ENCODE data around the gene CHMP3.
"Not testable (repeated sequence)": the region's sequence is repeated elsewhere in the genome, so short reads cannot be mapped to it uniquely, and the experiment has no call there.

Gene CHMP3

DNA sequence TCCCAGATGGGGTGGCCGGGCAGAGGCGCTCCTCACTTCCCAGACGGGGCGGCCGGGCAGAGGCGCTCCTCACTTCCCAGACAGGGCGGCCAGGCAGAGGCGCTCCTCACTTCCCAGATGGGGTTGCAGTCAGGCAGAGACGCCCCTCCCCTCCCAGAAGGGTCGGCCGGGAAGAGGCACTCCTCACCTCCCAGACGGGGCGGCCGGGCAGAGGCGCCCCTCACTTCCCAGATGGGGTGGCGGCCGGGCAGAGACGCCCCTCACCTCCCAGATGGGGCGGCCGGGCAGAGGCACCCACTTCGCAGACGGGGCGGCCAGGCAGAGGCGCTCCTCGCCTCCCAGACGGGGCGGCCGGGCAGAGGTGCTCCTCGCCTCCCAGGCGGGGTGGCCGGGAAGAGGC is 13.8 kb downstream of the CHMP3 start:
- not testable (repeated sequence) for DNase-seq (ENCODE audit: low read depth)

DNA sequence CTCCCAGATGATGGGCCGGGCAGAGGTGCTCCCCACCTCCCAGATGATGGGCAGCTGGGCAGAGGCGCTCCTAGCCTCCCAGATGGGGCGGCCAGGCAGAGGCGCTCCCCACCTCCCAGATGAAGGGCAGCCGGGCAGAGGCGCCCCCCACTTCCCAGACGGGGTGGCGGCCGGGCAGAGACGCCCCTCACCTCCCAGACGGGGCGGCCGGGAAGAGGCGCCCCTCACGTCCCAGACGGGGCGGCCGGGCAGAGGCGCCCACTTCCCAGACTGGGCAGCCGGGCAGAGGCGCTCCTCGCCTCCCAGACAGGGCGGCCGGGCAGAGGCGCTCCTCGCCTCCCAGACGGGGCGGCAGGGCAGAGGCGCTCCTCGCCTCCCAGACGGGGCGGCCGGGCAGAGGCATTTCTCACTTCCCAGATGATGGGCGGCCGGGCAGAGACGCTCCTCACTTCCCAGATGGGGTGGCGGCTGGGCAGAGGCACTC is 14.3 kb downstream of the CHMP3 start:
- DNase-seq (ENCODE audit: low read depth): not testable (repeated sequence)

DNA sequence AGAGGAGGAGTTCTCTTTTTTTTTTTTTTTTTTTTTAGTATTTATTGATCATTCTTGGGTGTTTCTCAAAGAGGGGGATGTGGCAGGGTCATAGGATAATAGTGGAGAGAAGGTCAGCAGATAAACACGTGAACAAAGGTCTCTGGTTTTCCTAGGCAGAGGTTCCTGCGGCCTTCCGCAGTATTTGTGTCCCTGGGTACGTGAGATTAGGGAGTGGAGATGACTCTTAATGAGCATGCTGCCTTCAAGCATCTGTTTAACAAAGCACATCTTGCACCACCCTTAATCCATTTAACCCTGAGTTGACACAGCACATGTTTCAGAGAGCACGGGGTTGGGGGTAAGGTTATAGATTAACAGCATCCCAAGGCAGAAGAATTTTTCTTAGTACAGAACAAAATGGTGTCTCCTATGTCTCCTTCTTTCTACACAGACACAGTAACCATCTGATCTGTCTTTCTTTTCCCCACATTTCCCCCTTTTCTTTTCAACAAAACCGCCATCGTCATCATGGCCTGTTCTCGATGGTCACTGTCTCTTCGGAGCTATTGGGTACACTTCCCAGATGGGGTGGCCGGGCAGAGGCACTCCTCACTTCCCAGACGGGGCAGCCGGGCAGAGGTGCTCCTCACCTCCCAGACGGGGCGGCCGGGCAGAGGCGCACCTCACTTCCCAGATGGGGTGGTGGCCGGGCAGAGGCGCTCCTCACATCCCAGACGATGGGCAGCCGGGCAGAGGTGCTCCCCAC is 14.9 kb downstream of the CHMP3 start:
- DNase-seq (ENCODE audit: low read depth): not testable (repeated sequence)

DNA sequence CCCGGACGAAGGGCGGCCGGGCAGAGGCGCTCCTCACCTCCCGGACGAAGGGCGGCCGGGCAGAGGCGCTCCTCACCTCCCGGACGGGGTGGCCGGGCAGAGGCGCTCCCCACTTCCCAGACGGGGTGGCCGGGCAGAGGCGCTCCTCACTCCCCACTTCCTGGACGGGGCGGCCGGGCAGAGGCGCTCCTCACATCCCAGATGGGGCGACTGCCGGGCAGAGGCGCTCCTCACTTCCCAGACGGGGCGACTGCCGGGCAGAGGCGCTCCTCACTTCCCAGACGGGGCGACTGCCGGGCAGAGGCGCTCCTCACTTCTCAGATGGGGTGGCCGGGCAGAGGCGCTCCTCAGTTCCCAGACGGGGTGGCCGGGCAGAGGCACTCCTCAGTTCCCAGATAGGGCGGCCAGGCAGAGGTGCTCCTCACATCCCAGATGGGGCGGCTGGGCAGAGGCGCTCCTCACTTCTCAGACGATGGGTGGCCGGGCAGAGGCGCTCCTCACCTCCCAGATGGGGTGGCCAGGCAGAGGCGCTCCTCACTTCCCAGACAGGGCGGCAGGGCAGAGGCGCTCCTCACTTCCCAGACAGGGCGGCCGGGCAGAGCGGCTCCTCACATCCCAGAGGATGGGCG is 17.8 kb downstream of the CHMP3 start:
- not testable (repeated sequence) for DNase-seq (ENCODE audit: low read depth)

DNA sequence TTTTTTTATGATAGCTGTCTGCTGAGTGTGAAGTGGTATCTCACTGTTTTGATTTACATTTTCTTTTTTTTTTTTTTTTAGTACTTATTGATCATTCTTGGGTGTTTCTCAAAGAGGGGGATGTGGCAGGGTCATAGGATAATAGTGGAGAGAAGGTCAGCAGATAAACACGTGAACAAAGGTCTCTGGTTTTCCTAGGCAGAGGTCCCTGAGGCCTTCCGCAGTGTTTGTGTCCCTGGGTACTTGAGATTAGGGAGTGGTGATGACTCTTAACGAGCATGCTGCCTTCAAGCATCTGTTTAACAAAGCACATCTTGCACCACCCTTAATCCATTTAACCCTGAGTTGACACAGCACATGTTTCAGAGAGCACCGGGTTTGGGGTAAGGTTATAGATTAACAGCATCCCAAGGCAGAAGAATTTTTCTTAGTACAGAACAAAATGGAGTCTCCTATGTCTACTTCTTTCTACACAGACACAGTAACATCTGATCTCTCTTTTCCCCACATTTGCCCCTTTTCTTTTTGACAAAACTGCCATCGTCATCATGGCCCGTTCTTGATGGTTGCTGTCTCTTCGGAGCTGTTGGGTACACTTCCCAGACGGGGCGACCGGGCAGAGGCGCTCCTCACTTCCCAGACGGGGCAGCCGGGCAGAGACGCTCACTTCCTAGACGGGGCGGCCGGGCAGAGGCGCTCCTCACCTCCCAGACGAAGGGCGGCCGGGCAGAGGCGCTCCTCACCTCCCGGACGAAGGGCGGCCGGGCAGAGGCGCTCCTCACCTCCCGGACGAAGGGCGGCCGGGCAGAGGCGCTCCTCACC is 18.8 kb downstream of the CHMP3 start:
- not testable (repeated sequence) for DNase-seq (ENCODE audit: low read depth)

DNA sequence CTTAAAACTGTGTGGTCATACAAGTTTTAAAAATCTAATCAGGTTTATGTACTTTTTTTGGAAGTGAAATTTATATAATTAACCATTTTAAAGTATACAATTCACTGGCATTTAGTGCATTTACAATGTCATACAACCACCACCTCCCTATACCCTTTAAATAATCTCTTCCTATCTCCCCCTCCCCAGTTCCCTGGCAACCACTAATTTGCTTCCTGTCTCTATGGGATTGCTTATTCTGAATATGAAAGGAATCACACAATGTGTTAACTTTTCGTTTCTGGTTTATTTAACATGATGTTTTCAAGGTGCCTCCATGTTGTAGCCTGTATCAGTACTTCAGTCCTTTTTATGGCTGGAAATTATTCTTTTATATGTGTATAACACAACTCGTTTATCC is 19.4 kb downstream of the CHMP3 start:
- DNase-seq (ENCODE audit: low read depth): no peak

DNA sequence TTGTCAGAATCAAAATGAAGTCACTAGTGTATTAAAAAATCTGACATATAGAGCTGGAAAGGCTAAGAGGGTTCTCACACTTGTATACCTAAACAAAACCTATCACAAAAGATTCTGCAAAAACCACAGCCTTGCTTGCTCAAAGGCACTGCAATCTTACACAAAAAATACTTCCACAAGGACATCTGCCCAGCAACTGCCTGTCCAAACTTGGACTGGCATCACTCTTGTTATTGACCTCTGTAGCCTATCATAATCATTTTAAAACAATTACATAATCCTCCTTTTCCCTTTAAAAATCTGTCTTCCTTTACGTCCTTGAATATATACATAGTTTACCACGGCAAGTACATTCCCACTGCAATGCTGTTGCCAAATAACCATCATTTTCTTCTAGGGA is 19.9 kb downstream of the CHMP3 start:
- no peak for DNase-seq (ENCODE audit: low read depth)

DNA sequence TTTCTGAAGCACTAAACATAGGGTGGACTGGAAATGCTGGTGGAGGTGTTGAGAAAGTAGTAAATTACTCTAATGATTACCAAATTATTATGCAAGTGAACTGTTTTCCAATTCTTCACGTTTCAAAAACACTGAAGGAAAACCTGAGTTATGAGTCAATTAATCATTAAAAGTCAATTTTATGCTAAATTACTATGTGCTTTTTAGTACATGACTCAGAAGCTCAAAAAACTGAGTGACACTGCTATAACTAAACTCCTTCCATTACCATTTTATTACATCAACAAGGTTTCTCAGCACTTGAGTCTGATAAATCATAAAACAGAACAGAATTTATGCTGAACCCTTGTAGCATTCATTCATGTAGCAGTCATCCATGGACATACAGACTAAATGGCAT is 20.4 kb downstream of the CHMP3 start:
- DNase-seq (ENCODE audit: low read depth): no peak

DNA sequence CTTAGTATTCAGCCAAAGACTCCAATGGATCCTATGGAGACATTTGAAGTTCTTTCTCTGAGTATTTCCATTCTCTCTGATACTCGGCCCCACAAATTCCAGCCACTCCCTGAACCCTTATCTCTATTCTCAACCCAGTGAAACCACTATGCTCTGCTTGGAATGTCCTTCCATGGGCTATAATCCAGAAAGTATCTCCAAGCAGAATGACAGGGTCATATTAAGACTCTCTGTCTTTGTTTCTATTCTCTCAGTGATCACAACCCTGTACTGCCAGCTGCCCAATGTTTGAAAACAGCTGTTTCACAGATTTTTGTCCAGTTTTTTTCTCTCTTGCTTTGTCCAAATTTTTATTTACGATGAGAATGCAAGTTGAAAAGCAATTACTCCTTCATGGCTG is 21.9 kb downstream of the CHMP3 start:
- DNase-seq (ENCODE audit: low read depth): no peak

DNA sequence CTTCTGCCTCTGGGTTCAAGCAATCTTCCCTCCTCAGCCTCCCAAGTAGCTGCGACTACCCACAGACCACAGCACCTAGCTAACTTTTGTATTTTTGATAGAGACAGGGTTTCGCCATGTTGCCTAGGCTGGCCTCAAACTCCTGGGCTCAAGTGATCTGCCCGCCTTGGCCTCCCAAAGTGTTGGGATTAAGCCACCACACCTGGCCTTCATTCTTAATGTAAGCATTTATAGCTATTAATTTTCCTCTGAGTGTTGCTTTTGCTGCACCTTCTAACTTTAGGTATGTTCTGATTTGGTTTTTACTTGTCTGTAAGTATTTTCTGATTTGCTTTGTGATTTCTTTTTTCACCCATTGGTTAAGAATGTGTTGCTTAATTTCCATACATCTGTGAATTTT is 29.7 kb downstream of the CHMP3 start:
- no peak for DNase-seq (ENCODE audit: low read depth)

DNA sequence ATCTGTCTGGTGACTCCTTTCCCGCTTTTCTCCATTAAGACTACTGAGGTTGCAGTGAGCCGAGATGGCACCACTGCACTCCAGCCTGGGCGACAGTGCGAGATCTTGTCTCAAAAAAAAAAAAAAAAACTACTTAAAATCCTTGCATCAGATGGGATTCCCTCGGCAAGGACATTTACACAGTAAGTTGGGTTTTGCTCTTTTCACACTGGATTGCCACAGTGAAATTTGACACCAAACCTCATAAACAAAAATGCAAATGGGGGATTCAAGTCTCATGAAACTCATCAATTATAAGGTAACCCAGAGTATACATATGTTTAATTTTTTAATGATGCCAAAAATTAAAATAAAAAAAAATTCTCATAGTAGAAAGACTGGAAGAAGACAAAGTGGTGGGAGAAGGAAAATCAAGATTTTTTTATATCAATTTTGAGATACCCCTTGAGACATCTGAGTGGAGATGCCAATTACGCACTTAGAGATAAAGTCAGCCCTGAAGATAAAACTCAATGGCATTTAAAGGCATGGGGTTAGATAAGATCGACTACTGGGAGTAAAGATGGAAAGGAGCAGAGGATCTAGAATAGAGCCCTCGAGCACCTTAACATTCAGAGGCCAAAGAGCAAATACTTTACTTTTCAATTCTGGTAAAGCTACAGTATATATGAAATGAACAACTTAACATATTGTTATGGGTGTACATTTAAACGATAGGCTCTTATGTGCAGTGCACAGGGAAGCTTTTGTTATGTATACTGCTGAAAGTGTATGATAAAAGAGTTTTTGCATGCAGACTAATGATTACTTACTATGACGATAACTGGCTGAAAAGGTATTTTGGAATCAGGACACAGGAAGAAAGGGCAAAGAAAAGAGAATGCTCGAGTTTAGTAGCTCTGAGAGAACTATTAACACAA is 37.6 kb downstream of the CHMP3 start:
- DNase-seq (ENCODE audit: low read depth): no peak

DNA sequence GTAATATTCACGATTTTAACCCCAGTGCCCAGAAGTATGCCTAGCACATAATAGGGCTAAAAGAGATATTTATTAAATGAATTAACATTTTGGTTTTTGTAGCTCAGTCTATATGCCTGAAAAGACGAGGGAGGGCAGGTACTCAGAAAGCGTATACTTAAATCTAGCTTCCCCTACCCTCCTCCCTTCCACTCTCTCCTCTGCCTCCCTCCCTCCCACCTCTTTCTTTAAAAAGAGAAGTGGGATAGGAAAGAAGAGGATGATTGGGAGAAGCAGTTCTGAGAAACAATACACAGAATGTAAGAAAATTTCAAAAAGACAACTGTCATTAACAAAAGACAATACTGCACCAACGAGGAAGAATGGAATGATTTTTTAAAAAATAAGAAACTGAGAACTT is 39.8 kb downstream of the CHMP3 start:
- DNase-seq (ENCODE audit: low read depth): no peak

DNA sequence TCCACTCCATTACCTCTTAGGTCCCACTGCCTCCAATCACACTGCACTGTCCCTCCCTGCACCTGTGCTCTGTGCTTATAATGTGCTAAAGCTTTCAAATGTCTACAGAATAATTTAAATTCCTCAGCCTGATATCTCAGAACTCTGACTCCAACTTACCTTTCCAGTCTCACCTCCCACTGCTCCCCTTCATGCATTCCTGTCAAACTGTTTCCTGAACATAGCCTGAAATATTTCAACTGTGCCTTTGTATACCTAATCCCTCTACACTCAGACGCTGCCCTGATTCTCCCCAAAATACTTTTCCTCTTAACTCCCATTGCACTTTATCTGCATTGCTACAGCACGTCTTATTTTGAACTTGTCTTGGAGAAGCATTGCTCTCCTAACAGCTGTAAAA is 40.5 kb downstream of the CHMP3 start:
- DNase-seq (ENCODE audit: low read depth): no peak

DNA sequence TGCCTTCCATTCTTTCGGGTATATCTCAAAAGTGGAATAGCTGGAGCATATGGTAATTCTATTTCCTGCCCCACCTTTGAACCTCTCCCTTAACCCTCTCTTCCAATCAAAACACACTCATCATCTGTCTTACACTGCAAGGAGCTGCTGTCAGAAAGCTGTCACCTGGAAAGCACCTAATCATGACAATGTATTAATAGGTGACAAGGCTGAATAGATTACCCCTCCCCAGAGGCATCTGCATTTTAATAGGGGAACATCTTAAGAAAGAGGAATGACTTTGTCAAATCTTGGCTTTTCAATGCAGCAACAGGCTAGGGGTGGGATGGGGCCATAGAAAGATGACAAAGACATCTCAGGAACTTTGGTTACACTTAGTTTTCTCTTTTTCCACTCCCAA is 41.3 kb downstream of the CHMP3 start:
- no peak for DNase-seq (ENCODE audit: low read depth)

DNA sequence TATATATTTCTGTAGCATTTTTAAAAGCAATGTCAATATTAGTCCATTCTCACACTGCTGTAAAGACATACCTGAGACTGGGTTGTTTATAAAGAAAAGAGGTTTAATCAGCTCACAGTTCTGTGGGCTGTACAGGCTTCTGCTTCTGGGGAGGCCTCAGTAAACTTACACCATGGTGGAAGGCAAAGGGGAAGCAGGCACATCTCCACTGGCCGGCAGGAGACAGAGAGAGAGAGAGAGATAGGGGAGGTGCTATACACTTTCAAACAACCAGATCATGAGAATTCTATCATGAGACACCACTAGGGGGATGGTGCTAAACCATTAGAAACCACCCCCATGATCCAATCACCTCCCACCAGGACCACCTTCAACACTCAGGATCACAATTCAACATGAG is 43.1 kb downstream of the CHMP3 start:
- DNase-seq (ENCODE audit: low read depth): no peak

DNA sequence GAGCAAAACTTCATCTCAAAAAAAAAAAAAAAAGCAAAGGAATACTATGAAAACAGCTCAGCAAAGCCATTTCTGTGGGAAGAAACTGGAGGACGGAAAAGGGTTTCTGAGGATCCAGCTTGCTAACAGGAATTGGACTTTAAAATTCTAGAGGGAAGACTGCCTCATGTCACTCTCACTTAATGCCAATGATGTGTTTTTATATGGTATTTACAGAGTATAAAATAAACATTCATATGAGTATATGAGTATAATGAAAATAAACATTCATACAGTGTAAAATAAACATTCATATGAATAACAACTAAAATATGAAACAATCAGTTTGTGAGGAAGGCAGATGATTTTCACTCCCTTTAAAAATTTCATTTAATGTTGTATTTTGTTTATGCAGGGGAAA is 43.9 kb downstream of the CHMP3 start:
- no peak for DNase-seq (ENCODE audit: low read depth)

DNA sequence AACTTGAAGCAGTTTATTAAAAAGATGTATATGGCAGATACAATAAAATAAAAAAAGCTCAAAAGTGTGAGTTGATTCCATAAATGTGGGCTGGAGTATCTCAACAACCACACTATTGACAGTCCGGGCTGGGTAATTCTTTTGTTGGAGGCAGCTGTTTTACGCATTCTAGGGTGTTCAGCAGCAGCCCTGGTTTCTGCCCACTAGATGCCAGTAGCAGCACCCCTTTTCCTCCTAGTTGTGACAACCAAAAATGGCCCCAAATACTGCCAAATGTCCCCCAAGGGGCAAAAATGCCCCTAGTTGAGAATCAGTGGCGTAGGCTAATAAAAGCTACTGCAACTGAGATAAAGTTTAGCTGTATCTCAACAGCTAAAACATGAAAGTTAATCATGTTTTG is 44.8 kb downstream of the CHMP3 start:
- no peak for DNase-seq (ENCODE audit: low read depth)

DNA sequence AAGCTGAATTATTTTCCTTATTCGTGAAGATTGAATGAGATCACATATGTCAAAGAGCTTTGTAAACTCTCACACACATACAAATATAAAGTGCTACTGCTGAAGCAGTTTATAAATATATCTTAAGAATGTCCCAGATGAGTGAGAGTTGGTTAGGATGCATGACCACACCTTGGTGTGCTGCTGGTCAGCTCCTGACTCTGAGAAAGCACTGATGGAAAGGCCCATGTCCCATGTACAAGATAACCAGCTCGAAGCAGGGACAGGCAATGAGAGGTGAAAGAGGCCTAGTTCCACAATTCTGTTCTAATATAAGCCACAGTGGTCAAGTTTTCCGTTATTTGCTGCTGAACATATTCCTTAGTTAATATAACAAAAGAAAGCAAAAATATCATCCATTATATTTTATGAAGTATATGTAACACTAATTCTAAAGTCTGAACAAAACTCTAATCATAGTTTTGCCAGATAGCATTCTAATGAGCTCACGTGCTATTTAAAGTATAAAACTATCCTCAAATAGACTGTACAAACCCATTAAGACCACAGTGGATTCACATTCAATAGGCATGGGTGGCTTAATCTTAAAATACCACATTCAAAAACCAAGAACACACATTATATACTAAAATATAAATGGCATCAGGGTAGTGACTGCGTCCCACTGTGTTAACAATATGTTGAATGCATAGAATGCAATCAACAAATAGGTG is 49.1 kb downstream of the CHMP3 start:
- DNase-seq (ENCODE audit: low read depth): no peak

DNA sequence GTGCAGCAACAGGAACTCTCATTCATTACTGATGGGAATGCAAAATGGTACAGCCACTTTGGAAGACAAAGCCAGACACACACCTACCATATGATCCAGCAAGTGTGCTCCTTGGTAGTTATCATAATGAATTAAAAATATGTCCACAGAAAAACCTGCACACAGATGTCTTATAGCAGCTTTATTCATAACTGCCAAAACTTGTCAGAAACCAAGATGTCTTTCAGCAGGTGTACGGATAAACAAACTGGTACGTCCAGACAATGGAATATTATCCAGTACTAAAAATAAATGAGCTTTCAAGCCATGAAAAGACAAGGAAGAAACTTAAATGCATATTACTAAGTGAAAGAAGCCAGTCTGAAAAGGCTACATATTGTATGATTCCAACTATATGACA is 50.4 kb downstream of the CHMP3 start:
- no peak for DNase-seq (ENCODE audit: low read depth)

DNA sequence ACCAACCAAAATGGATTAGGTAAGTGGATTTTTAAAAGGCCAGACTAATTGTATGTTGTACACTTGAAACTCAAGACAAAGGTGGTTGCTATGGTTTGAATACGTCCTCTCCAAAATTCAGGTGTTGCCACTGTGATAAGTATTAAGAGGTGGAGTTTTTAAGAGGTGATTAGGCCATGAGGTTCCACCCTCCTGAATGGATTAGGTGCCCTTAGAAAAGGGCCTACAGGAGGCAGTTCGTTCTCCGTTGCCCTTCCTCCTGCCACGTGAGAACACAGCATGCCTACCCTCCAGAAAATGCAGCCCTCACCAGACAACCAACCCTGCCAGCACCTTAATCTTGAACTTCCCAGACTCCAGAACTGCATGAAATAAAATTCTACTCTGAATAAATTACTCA is 51.2 kb downstream of the CHMP3 start:
- DNase-seq (ENCODE audit: low read depth): no peak

DNA sequence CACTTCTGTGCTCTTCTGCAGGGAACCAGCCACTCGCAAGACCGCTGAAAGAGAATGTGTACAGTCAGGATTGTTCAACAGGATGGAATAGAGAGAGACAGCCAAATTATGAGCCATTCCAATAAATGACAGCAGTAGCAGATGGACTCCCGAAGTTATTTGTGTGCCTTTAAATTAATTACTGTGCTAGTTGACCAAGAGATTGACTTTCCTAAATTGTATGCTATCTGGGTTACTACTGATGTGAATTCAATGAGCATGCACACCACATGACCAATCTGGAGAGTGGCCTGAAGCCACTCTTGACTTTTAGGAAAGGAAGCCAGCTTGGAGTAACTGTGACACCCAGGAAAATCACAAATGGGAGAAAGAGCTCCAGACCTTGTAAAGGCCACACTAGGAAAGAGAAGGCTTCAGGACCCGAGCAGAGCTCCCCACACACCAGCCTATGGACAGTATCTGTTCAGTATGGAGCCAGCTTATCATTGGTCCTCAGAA is 52.8 kb downstream of the CHMP3 start:
- no peak for DNase-seq (ENCODE audit: low read depth)
